T47D (cell line): ENCODE results near the gene CLEC6A.

ENCODE experiments used
- DNase-seq, 2 experiments: peaks; one replicate each; pipeline versions ENCODE4 v3.0.0 to v3.0.0-alpha.2; 2011 to 2012; ENCODE audit warnings: low read depth in 1 of 2, low spot score in 1 of 2
- JUND ChIP-seq: IDR thresholded peaks from 2 replicates; pipeline ENCODE4 v1.6.1; 2012; ENCODE audit warnings: low read depth
- in situ Hi-C: cut with HindIII; loops from 2 replicates; pipeline ENCODE4 v1.10.0; 2016; ENCODE audit warnings: low sequenced_read_pairs, low pct_unique_long_range_greater_than_20kb

The CLEC6A gene

DNA sequence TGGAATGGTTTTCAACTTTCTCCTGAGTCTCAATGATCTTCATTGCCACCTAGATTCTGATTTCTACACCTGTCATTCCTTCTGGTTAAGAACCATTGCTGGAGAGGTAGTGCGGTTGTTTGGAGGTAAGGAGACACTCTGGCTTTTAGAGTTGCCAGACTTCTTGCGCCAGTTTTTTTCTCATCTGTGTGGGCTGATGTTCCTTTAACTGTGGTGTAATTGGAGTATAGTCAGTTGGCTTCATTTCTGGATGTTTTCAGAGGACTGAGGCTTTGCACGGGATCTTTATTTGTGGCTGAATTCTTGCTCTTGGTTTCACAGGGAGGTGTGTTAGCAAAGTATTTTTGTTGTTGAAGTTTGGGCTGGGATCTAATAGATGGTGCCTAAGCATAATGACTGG lies 51.8 kb downstream of the CLEC6A start:
- in situ Hi-C loops, result no loop called here
- no peak for TF ChIP-seq JUND
- no peak for DNase-seq

DNA sequence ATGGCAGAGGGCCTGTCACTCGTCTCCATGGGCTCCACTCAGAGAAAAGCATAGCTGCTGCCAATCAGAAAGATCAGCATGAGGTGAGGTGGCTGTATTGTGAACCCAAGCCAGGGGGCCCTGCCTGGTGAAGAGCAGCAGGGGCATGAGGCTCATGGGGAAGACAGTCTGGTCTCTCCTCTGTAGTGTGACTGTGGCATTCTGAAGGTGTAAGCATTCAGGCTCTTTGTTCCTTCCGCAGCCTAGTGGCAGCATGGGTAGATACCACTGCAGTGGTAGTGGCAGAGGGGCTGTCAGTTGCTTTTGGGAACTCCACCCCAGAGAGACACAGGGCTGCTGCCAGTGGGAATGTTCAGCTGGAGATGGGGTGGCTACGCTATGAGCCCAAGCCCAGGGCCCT lies 52.5 kb downstream of the CLEC6A start:
- in situ Hi-C loops, result no loop called here
- no peak for TF ChIP-seq JUND
- no peak for DNase-seq

DNA sequence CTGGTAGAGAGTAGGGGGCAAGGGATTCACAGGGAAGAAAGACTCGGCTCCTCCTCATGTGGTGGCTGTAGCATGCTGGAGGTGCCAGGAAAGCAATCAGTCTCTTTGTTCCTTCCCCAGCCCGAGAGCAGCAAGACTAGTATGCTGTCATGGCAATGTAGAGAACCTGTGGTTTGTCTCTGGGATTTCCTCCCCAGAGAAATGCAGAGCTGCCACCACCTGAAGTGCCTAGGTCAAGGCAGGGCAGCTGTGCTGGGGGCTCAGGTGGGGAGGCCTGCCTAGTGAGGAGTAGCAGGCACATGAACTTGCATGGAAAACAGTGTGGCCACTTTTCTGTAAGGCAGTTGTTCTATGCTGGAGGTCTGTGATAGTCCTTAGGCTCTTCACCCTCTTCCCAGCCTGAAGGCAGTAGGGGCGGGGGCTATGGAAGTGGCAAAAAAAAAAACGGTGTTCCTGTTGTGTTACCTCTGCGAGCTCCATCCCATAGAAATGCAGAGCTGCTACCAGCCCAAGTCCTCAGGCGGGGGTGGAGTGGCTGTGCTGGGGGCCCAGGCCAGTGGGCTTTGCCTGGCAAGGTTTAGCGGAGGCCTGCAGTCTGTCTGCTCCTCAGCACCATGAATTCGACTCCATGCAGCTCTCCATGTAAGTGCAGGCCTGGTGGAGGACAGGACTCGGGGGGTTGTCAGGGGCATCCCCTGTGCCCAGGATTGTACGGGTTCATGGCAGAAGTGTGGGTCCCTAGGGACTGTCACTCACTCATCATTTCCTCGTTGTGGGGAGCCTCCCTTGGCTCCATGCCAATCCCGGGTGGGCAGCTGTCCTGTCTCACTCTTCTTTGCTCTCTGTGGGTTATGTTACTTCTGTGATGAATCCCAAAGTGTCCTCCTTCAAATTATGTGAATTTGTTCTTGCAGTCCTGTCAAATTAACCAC lies 53.4 kb downstream of the CLEC6A start:
- in situ Hi-C loops, result no loop called here
- TF ChIP-seq JUND, result no peak
- no peak for DNase-seq

DNA sequence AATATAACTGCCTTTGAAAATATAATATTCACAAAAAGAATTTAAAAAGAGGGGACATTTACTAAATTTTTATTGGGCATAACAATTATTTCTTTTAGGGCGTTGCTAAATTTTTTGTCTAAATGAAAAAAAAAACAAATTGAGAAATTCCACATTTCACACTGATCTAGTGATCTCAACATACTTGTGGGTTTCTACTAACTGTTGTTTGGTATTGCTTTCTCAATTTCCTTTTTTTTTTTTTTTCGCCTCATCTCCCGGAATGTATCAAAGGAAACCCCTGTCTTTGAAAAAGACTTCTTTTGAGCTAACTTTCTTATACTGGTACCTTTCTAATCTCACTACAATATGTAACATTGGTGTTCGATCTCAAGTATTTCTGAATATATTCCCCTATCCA lies 57.5 kb downstream of the CLEC6A start, which contains the start of gene CLEC4D:
Gene CLEC4D, plus strand, starts transcription at position 248 of the 400 bp plus-strand sequence. CDS start 230 bp downstream, outside the sequence.
- DNase-seq, result no peak
- no peak for TF ChIP-seq JUND
- in situ Hi-C loops, result no loop called here

DNA sequence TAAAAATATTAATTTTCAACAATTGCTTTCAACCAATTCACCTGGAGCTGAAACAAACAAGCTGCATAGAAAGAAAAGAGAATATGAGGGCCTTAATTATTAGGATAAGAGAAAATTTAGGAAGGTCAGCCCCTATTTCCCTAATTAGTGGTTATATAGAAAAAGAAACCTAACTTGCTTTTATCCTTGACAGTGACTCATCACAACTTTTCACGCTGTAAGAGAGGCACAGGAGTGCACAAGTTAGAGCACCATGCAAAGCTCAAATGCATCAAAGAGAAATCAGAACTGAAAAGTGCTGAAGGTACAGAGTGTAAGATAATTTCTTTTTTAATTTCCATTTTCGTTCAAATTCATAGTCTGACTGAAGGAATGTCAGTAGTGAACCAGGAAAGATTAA lies 62.2 kb downstream of the CLEC6A start:
- no peak for DNase-seq
- no peak for TF ChIP-seq JUND
- in situ Hi-C loops, result no loop called here

DNA sequence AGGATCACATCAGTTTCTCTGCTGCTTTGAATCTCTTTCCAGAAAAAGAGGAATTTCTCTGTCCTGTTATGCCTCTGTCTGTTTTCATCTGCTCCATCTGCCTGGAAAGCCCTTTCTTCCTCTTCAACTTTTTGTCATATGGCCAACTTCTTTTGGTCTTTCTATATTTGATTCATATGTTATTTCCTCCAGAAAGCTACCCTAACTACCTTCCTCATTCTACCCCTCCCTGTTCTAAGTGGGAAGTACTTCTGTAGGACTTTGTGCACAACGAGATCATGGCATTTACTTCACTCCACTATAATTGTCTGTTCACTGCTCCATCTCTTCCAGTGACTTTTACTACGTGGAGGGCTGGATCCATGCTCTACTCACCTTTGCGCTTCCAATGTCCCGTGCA lies 63.4 kb downstream of the CLEC6A start:
- DNase-seq, result no peak
- in situ Hi-C loops, result no loop called here
- no peak for TF ChIP-seq JUND

DNA sequence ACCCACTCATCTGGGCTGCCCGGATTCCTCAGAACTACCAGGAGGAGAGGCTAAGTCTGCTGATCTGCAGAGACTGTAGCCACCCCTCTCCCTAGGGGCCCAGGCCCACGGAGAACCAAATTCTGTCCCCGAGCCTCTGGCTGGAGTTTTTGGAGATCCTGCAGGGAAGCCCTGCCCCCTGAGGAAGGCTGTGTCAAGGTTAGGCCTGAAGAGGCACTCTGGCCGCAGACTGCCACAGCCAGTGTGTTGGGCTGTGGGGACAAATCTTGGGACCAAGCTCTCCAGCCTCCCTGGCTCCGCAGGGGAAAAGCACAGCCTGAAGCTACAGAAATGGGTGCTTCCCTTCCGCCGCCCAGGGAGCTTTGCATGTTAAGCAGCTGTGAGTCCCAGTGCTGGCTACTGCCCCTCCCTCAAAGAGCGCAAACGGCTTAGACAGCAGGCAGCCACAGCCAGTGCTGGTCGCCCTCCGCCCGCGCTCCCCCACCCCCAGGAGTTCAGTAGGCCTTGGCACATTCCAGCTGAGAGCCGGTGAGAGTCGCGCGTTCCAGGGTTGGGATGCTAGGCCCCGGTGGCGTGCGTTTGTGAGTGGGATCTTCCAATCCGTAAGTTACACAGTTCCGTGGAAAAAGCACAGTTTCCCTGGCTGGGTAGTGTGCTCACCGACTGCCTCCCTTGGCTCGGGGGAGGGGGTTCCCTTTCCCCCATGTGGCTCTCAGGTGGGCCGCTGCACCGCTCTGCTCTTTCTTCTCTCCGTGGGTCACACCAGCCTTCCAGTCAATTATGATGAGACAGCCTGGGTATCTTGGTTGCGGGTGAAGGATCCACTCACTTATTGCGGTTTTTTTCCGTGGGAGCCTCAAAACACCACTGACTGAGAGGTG lies 71.7 kb downstream of the CLEC6A start:
- TF ChIP-seq JUND, result no peak
- in situ Hi-C loops, result no loop called here
- no peak for DNase-seq
